ENCODE results near the gene PTPRM.

PTPRM gene

DNA sequence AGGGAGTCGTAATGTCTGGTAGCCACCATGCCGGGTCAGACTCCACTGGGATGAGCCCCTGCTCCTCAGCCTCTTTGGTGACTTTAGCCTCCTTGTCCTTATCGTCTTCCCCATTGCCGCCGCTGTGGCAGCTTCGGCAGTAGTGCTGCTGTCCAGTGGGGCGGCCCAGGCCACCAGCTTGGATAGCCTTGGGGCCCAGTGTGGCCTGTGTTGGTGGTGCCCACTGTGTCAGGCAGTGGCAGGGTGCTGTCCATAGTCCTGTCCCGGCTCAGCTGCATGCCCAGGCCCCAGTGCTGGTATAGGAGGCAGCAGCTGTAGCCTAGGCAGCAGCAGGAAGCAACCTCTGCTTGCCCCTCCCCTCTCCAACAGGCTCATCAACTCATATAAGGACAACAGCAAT lies 845.0 kb downstream of the PTPRM start:
- Histone ChIP-seq H3K4me3 (ENCODE audit: insufficient read length, low read depth) (no peak overlapping the region), H3K36me3 (ENCODE audit: insufficient read depth, insufficient read length, low read length) (no peaks in the 10 kb centered on the region), H3K9me3 (ENCODE audit: insufficient read depth, low read length) (peaks cover 21% of the 10 kb centered on the region), H3K4me1 (ENCODE audit: insufficient read depth, insufficient read length) (no peaks in the 10 kb centered on the region), H3K27me3 (ENCODE audit: insufficient read depth, insufficient read length) (no peaks in the 10 kb centered on the region), H3K9ac (ENCODE audit: insufficient read length, low read depth) (no peak overlapping the region)
- no peak for DNase-seq (ENCODE audit: low read depth, low spot score)
- TF ChIP-seq ZNF274 (IDR thresholded peaks at IDR 0.05; ENCODE audit: low read depth, low read length) (no peak), SUZ12 (IDR thresholded peaks at IDR 0.05; ENCODE audit: extremely low read depth, insufficient read depth, insufficient read length) (no peak), YY1 (IDR thresholded peaks at IDR 0.05; ENCODE audit: insufficient read depth, insufficient read length) (no peak)

DNA sequence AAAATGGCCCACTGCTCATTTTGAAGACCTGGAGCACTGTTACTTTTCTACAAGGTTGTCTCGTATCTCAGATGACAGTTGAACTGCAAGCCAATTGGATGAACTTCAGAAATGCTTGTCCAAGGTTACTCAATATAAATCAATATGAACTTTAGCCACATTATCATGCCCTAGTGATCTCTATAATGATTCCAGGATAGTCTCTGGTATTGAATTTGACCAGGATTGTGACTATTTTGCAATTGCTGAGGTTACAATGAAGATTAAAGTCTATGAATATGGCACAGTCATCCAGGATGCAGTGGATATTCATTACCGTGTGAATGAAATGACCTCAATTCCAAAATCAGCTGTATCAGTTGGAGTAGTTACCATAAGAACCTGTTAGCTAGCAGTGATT lies 846.1 kb downstream of the PTPRM start:
- H3K9me3 ChIP-seq (ENCODE audit: insufficient read depth, low read length): peaks cover 21% of the 10 kb centered on the region
- H3K4me1 ChIP-seq (ENCODE audit: insufficient read depth, insufficient read length): no peaks in the 10 kb centered on the region
- no peaks in the 10 kb centered on the region for H3K36me3 ChIP-seq (ENCODE audit: insufficient read depth, insufficient read length, low read length)
- no peak for DNase-seq (ENCODE audit: low read depth, low spot score)
- TF ChIP-seq SUZ12 (IDR thresholded peaks at IDR 0.05; ENCODE audit: extremely low read depth, insufficient read depth, insufficient read length) (no peak), ZNF274 (IDR thresholded peaks at IDR 0.05; ENCODE audit: low read depth, low read length) (no peak), YY1 (IDR thresholded peaks at IDR 0.05; ENCODE audit: insufficient read depth, insufficient read length) (no peak)
- H3K4me3 ChIP-seq (ENCODE audit: insufficient read length, low read depth): no peak overlapping the region
- no peak overlapping the region for H3K9ac ChIP-seq (ENCODE audit: insufficient read length, low read depth)
- H3K27me3 ChIP-seq (ENCODE audit: insufficient read depth, insufficient read length): no peaks in the 10 kb centered on the region

DNA sequence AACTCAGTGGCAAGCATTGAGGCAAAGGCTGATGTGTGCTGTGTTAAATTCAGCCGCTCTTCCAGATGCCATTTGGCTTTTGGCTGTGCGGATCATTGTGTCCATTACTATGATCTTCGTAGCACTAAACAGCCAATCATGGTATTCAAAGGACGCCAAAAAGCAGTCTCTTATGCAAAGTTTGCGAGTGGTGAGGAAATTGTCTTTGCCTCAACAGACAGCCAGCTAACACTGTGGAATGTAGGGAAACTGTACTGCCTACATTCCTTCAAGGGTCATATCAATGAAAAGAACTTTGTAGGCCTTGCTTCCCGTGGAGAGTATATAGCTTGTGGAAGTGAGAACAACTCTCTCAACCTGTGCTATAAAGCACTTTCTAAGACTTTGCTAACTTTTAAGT lies 846.6 kb downstream of the PTPRM start:
- no peaks in the 10 kb centered on the region for H3K36me3 ChIP-seq (ENCODE audit: insufficient read depth, insufficient read length, low read length)
- DNase-seq (ENCODE audit: low read depth, low spot score): no peak
- TF ChIP-seq SUZ12 (IDR thresholded peaks at IDR 0.05; ENCODE audit: extremely low read depth, insufficient read depth, insufficient read length) (no peak), ZNF274 (IDR thresholded peaks at IDR 0.05; ENCODE audit: low read depth, low read length) (no peak), YY1 (IDR thresholded peaks at IDR 0.05; ENCODE audit: insufficient read depth, insufficient read length) (no peak)
- no peaks in the 10 kb centered on the region for H3K27me3 ChIP-seq (ENCODE audit: insufficient read depth, insufficient read length)
- peaks cover 21% of the 10 kb centered on the region for H3K9me3 ChIP-seq (ENCODE audit: insufficient read depth, low read length)
- no peak overlapping the region for H3K9ac ChIP-seq (ENCODE audit: insufficient read length, low read depth)
- H3K4me1 ChIP-seq (ENCODE audit: insufficient read depth, insufficient read length): no peaks in the 10 kb centered on the region
- H3K4me3 ChIP-seq (ENCODE audit: insufficient read length, low read depth): no peak overlapping the region

DNA sequence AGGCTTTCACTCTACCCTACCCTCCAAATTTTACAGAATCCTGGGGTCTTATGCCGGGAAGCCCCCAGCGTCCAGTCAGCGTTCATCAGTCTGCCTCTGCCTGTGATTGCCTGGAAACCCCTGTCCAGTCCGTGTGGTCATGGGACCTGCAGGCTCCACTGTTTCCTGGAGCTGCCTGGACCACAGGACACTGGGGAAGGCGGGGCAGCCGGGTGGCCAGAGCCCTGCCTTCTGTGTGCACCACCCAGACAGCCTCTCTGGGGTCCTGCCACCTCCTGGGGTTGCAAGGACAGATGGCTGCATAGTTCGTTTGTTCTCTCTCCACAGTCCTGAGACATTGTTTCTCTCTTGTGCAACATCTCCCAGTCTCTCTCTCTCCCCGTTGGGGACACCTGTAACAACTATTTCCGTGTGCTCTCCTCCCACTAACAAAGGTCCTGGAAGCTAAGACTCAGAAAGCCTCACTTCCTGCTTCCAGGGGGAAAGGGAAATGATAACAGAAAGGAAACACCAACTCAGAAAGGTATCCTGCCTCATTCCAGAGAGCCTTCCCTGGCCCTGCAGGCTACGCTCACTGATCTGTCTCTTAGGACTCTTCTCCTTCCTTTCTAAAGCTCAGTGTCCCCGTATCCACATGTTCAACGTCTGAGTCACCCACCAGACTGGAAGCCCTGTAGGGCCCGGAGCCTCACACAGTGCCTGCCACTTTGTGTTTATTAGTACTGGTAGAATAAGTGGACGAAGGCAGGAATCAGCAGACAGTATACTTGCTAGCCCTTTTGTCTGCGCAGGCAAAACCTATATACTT lies 849.3 kb downstream of the PTPRM start:
- Histone ChIP-seq H3K4me1 (ENCODE audit: insufficient read depth, insufficient read length) (no peaks in the 10 kb centered on the region), H3K4me3 (ENCODE audit: insufficient read length, low read depth) (no peak overlapping the region), H3K9me3 (ENCODE audit: insufficient read depth, low read length) (peaks cover 8% of the 10 kb centered on the region), H3K9ac (ENCODE audit: insufficient read length, low read depth) (no peak overlapping the region), H3K36me3 (ENCODE audit: insufficient read depth, insufficient read length, low read length) (no peaks in the 10 kb centered on the region), H3K27me3 (ENCODE audit: insufficient read depth, insufficient read length) (no peaks in the 10 kb centered on the region)
- TF ChIP-seq ZNF274 (IDR thresholded peaks at IDR 0.05; ENCODE audit: low read depth, low read length) (no peak), SUZ12 (IDR thresholded peaks at IDR 0.05; ENCODE audit: extremely low read depth, insufficient read depth, insufficient read length) (no peak), YY1 (IDR thresholded peaks at IDR 0.05; ENCODE audit: insufficient read depth, insufficient read length) (no peak)
- DNase-seq (ENCODE audit: low read depth, low spot score): no peak

DNA sequence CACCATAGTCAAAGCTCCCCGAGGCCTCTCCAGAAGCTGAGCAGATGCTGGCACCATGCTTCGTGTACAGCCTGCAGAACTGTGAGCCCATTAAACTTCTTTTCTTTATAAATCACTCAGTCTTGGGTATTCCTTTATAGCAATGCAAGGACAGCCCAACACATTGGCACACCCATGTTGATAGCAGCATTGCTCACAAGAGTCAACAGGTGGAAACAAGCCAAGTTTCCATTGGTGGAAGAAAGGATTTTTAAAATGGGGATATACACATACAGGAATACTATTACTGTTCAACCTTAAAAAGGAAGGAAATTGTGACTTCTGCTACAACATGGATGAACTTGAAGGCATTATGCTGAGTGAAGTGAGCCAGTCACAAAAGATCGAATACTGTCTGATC lies 855.3 kb downstream of the PTPRM start:
- H3K27me3 ChIP-seq (ENCODE audit: insufficient read depth, insufficient read length): no peaks in the 10 kb centered on the region

DNA sequence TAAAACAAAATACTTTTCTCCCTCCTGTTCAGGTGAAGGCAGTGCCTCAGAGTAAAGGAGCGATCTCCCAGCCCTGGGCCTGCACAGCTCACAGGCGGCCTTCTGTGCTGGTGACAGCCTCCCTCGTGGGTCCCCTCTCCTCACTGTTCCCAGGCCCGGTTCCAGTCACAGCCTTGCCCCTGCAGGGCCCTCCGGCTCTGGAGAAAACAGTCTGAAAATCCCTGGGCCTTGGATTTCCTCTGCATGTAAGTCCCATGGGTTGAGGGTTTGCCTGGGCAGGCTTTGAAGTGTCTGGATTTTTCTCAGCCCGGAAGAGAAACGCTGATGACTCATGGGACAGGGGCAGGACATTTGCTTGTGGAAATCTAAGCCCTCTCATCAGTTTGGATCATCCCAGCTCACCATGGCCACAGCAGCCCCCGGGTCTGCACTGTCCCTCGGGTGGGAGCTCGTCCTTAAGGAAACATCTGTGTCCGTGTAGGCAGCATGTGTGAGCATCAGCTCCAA lies 856.0 kb downstream of the PTPRM start:
- no peak for DNase-seq (ENCODE audit: low read depth, low spot score)
- Histone ChIP-seq H3K4me1 (ENCODE audit: insufficient read depth, insufficient read length) (peaks cover 8% of the 10 kb centered on the region), H3K9me3 (ENCODE audit: insufficient read depth, low read length) (no peaks in the 10 kb centered on the region), H3K27me3 (ENCODE audit: insufficient read depth, insufficient read length) (no peaks in the 10 kb centered on the region), H3K36me3 (ENCODE audit: insufficient read depth, insufficient read length, low read length) (no peaks in the 10 kb centered on the region), H3K9ac (ENCODE audit: insufficient read length, low read depth) (no peak overlapping the region), H3K4me3 (ENCODE audit: insufficient read length, low read depth) (no peak overlapping the region)
- TF ChIP-seq SUZ12 (IDR thresholded peaks at IDR 0.05; ENCODE audit: extremely low read depth, insufficient read depth, insufficient read length) (no peak), YY1 (IDR thresholded peaks at IDR 0.05; ENCODE audit: insufficient read depth, insufficient read length) (no peak), ZNF274 (IDR thresholded peaks at IDR 0.05; ENCODE audit: low read depth, low read length) (no peak)

More for the DNA sequence above, 855.3 kb downstream of the PTPRM start:
- H3K4me1 ChIP-seq (ENCODE audit: insufficient read depth, insufficient read length): peaks cover 8% of the 10 kb centered on the region
- no peak overlapping the region for H3K4me3 ChIP-seq (ENCODE audit: insufficient read length, low read depth)
- no peak for DNase-seq (ENCODE audit: low read depth, low spot score)
- H3K36me3 ChIP-seq (ENCODE audit: insufficient read depth, insufficient read length, low read length): no peaks in the 10 kb centered on the region
- H3K9me3 ChIP-seq (ENCODE audit: insufficient read depth, low read length): no peaks in the 10 kb centered on the region
- TF ChIP-seq SUZ12 (IDR thresholded peaks at IDR 0.05; ENCODE audit: extremely low read depth, insufficient read depth, insufficient read length): no peak
- H3K9ac ChIP-seq (ENCODE audit: insufficient read length, low read depth): no peak overlapping the region

DNA sequence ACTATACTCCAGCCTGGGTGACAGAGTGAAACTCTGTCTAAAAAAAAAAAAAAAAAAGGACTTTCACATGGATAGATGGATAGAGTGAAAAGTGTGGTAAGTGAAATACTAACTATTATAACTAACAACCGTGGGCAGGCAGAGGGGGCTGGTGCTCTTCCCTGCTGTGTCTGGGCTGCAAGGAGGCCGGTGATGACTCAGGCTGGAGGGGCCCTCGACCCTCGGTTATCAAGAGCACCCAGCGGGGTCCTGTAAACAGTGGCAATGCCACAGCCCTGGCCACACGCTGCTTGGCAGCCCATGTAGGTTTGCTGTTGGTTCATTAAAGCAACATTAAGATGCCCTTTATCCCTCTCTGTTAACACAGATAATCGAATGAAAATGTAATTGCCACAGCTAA lies 857.4 kb downstream of the PTPRM start:
- TF ChIP-seq ZNF274 (IDR thresholded peaks at IDR 0.05; ENCODE audit: low read depth, low read length) (no peak), YY1 (IDR thresholded peaks at IDR 0.05; ENCODE audit: insufficient read depth, insufficient read length) (no peak), SUZ12 (IDR thresholded peaks at IDR 0.05; ENCODE audit: extremely low read depth, insufficient read depth, insufficient read length) (no peak)
- no peak for DNase-seq (ENCODE audit: low read depth, low spot score)
- no peaks in the 10 kb centered on the region for H3K27me3 ChIP-seq (ENCODE audit: insufficient read depth, insufficient read length)
- H3K4me1 ChIP-seq (ENCODE audit: insufficient read depth, insufficient read length): peaks cover 8% of the 10 kb centered on the region
- H3K36me3 ChIP-seq (ENCODE audit: insufficient read depth, insufficient read length, low read length): no peaks in the 10 kb centered on the region
- H3K9me3 ChIP-seq (ENCODE audit: insufficient read depth, low read length): no peaks in the 10 kb centered on the region
- no peak overlapping the region for H3K9ac ChIP-seq (ENCODE audit: insufficient read length, low read depth)
- no peak overlapping the region for H3K4me3 ChIP-seq (ENCODE audit: insufficient read length, low read depth)
